H1 (cell line): ENCODE data around the gene FLRT2. TPM values are rescaled to one million over a fixed set of nuclear protein-coding genes. Genes with fewer than 3 reads are reported as not detected.

Source experiments
- CTCF ChIA-PET: fragments of 300-600 bp; sonication (Branson Sonifier 250); formaldehyde crosslinking; loops from one replicate; lab custom pipeline; 2021; ENCODE audit not compliant: partially characterized antibody; lab: Charles Lee
- POLR2A ChIA-PET: fragments of 300-600 bp; sonication (Branson Sonifier 250); formaldehyde crosslinking; loops from one replicate; lab custom pipeline; 2021; ENCODE audit warnings: inconsistent platforms; ENCODE audit not compliant: partially characterized antibody; lab: Charles Lee
- DNase-seq, 2 experiments: peaks; one replicate each; pipeline versions ENCODE4 v3.0.0 to v3.0.0-alpha.2; 2010 to 2022; ENCODE audit warnings: low spot score in 2 of 2, low read depth in 1 of 2, mixed read lengths in 1 of 2
- FAIRE-seq: peaks from 2 replicates; lab custom pipeline; 2011; peaks lifted over from hg19 to GRCh38; lab: Jason Lieb, UNC
- H2AFZ ChIP-seq: 2 replicates; pipeline ENCODE4 v1.8.1; 2012; ENCODE audit warnings: low read length, inconsistent platforms
- H2AK5ac ChIP-seq: 2 replicates; pipeline ENCODE4 v1.6.1; 2013; ENCODE audit warnings: low read depth, low read length
- H2BK120ac ChIP-seq: replicated peaks from 2 replicates; pipeline ENCODE3; 2013; ENCODE audit warnings: low read depth, low read length, inconsistent platforms
- H2BK12ac ChIP-seq: 2 replicates; pipeline ENCODE4 v1.6.1; 2013; ENCODE audit warnings: low read depth, low read length
- H2BK15ac ChIP-seq: 2 replicates; pipeline ENCODE4 v1.6.1; 2013; ENCODE audit warnings: low read length
- H2BK20ac ChIP-seq: 2 replicates; pipeline ENCODE4 v1.6.1; 2013; ENCODE audit warnings: low read length
- H2BK5ac ChIP-seq: 2 replicates; pipeline ENCODE4 v1.6.1; 2013; ENCODE audit warnings: low read depth, low read length
- H3K14ac ChIP-seq: 2 replicates; pipeline ENCODE4 v1.6.1; 2013; ENCODE audit warnings: inconsistent platforms; ENCODE audit not compliant: insufficient read length
- H3K18ac ChIP-seq: 2 replicates; pipeline ENCODE4 v1.6.1; 2013; ENCODE audit warnings: low read length; ENCODE audit errors: extremely low read depth
- H3K23ac ChIP-seq: 2 replicates; pipeline ENCODE4 v1.6.1; 2013; ENCODE audit warnings: inconsistent platforms; ENCODE audit not compliant: insufficient read length
- H3K23me2 ChIP-seq: 2 replicates; pipeline ENCODE4 v1.6.1; 2013; ENCODE audit warnings: low read depth, low read length
- H3K27ac ChIP-seq: 2 replicates; pipeline ENCODE4 v1.6.1; 2011; ENCODE audit warnings: low read depth, low read length, inconsistent platforms
- H3K27me3 ChIP-seq, 4 experiments: replicated peaks in 1 of 4; 1 replicate in 1 of 4; 2 replicates in 3 of 4; pipeline versions ENCODE4 v1.6.1 to v1.8.1; 2011 to 2013; ENCODE audit warnings: low read length in 3 of 4, mild to moderate bottlenecking in 3 of 4, inconsistent platforms in 2 of 4, mixed read lengths in 2 of 4, moderate library complexity in 1 of 4; ENCODE audit not compliant: control insufficient read depth in 3 of 4, insufficient read depth in 3 of 4; ENCODE audit errors: extremely low read depth in 1 of 4
- H3K36me3 ChIP-seq, 4 experiments: 2 replicates each; pipeline versions ENCODE4 v1.6.1 to v1.8.1; 2011 to 2013; ENCODE audit warnings: mild to moderate bottlenecking in 4 of 4, low read length in 3 of 4, moderate library complexity in 2 of 4, control low read depth in 1 of 4, inconsistent platforms in 1 of 4; ENCODE audit not compliant: insufficient read depth in 4 of 4, control insufficient read depth in 2 of 4
- H3K4ac ChIP-seq: replicated peaks from 2 replicates; pipeline ENCODE3; 2013; ENCODE audit warnings: low read length, low read depth, mixed read lengths, inconsistent platforms; ENCODE audit not compliant: insufficient read length
- H3K4me1 ChIP-seq, 4 experiments: replicated peaks in 1 of 4; 1 replicate in 1 of 4; 2 replicates in 3 of 4; pipeline versions ENCODE4 v1.6.1 to v1.8.1; 2011 to 2013; ENCODE audit warnings: low read length in 3 of 4, inconsistent platforms in 2 of 4, mixed read lengths in 1 of 4; ENCODE audit not compliant: insufficient read depth in 4 of 4, control insufficient read depth in 3 of 4
- H3K4me2 ChIP-seq, 2 experiments: 2 replicates each; pipeline versions ENCODE4 v1.6.1 to v1.8.1; 2011 to 2013; ENCODE audit warnings: low read depth in 2 of 2, low read length in 2 of 2, control low read depth in 1 of 2, inconsistent platforms in 1 of 2, mild to moderate bottlenecking in 1 of 2; ENCODE audit not compliant: insufficient read depth in 1 of 2
- H3K4me3 ChIP-seq, 4 experiments: fragments of 200-600, 300-600 bp in 1 of 4; sonication (generic), shearing (Covaris generic), sonication (Bioruptor Twin) in 1 of 4; 2 replicates each; pipeline versions ENCODE4 v1.5.1 to v1.8.1; 2011 to 2016; ENCODE audit warnings: low read length in 4 of 4, low read depth in 3 of 4, control low read depth in 2 of 4, inconsistent platforms in 2 of 4, mild to moderate bottlenecking in 2 of 4, mixed read lengths in 1 of 4, moderate library complexity in 1 of 4; ENCODE audit not compliant: insufficient read depth in 2 of 4; ENCODE audit errors: extremely low read depth in 1 of 4
- H3K56ac ChIP-seq: replicated peaks from 2 replicates; pipeline ENCODE3; 2013; ENCODE audit warnings: low read depth, mild to moderate bottlenecking, mixed read lengths, low read length, inconsistent platforms; ENCODE audit not compliant: insufficient read length
- H3K79me1 ChIP-seq: 2 replicates; pipeline ENCODE4 v1.6.1; 2013; ENCODE audit warnings: low read depth, low read length, control low read depth
- H3K79me2 ChIP-seq, 2 experiments: 2 replicates each; pipeline versions ENCODE4 v1.6.1 to v1.8.1; 2012 to 2013; ENCODE audit warnings: low read length in 2 of 2, mild to moderate bottlenecking in 2 of 2, inconsistent platforms in 1 of 2; ENCODE audit not compliant: insufficient read depth in 2 of 2, control insufficient read depth in 1 of 2
- H3K9ac ChIP-seq, 4 experiments: replicated peaks in 1 of 4; 1 replicate in 1 of 4; 2 replicates in 3 of 4; pipeline versions ENCODE4 v1.6.1 to v1.8.1; 2011 to 2013; ENCODE audit warnings: low read depth in 3 of 4, low read length in 3 of 4, control low read depth in 2 of 4, mild to moderate bottlenecking in 2 of 4, moderate library complexity in 2 of 4, inconsistent platforms in 1 of 4; ENCODE audit errors: extremely low read depth in 1 of 4
- H3K9me3 ChIP-seq, 2 experiments: 2 replicates each; pipeline versions ENCODE4 v1.6.1 to v1.8.1; 2012 to 2013; ENCODE audit warnings: mild to moderate bottlenecking in 2 of 2, moderate library complexity in 2 of 2, control low read depth in 1 of 2, inconsistent platforms in 1 of 2, low read depth in 1 of 2, low read length in 1 of 2, mixed read lengths in 1 of 2; ENCODE audit not compliant: insufficient read depth in 2 of 2
- H4K20me1 ChIP-seq, 2 experiments: replicated peaks in 1 of 2; 2 replicates each; pipeline versions ENCODE3 to v1.8.1; 2011 to 2013; ENCODE audit warnings: inconsistent platforms in 2 of 2, low read length in 2 of 2, mild to moderate bottlenecking in 1 of 2; ENCODE audit not compliant: insufficient read depth in 2 of 2, control insufficient read depth in 1 of 2
- H4K5ac ChIP-seq: 2 replicates; pipeline ENCODE4 v1.6.1; 2013; ENCODE audit warnings: low read length, low read depth, mixed read lengths, inconsistent platforms; ENCODE audit not compliant: insufficient read length
- H4K8ac ChIP-seq: 2 replicates; pipeline ENCODE4 v1.8.0; 2013; ENCODE audit warnings: mild to moderate bottlenecking, moderate library complexity, low read length, inconsistent platforms; ENCODE audit not compliant: insufficient read depth; ENCODE audit errors: extremely low read depth
- H4K91ac ChIP-seq: replicated peaks from 2 replicates; pipeline ENCODE3; 2013; ENCODE audit warnings: low read length, mixed read lengths, inconsistent platforms; ENCODE audit not compliant: insufficient read length
- ATF2 ChIP-seq: IDR thresholded peaks from 2 replicates; pipeline ENCODE4 v1.6.1; 2012; ENCODE audit warnings: low read length, inconsistent platforms
- CEBPB ChIP-seq: IDR thresholded peaks from 2 replicates; pipeline ENCODE4 v1.6.1; 2012; ENCODE audit warnings: low read depth, low read length
- EZH2 ChIP-seq: fragments of 200-600 bp; sonication (generic); IDR thresholded peaks from 2 replicates; pipeline ENCODE4 v1.7.1; 2012; ENCODE audit warnings: low read depth, mild to moderate bottlenecking, moderate library complexity, low read length, inconsistent platforms; ENCODE audit not compliant: severe bottlenecking
- KDM4A ChIP-seq: IDR thresholded peaks from one replicate; pipeline ENCODE4 v1.7.1; 2012; ENCODE audit warnings: low read depth, mild to moderate bottlenecking, moderate library complexity, low read length, inconsistent platforms; ENCODE audit not compliant: severe bottlenecking
- MAX ChIP-seq: IDR thresholded peaks from 2 replicates; pipeline ENCODE4 v1.6.1; 2012; ENCODE audit warnings: inconsistent platforms
- POLR2A ChIP-seq, 2 experiments: IDR thresholded peaks; 1 replicate in 1 of 2; 2 replicates in 1 of 2; pipeline ENCODE4 v1.6.1; 2011; ENCODE audit warnings: low read depth in 2 of 2, low read length in 2 of 2, mild to moderate bottlenecking in 2 of 2; ENCODE audit errors: control extremely low read depth in 1 of 2
- RXRA ChIP-seq: IDR thresholded peaks from 2 replicates; pipeline ENCODE4 v1.6.1; 2011; ENCODE audit warnings: low read depth, mild to moderate bottlenecking, low read length, moderate library complexity; ENCODE audit not compliant: insufficient read depth
- SUZ12 ChIP-seq: fragments of 200-600 bp; sonication (generic); IDR thresholded peaks from 2 replicates; pipeline ENCODE4 v1.6.1; 2012; ENCODE audit warnings: mild to moderate bottlenecking, inconsistent platforms, low read length, moderate library complexity, mixed read lengths
- TBP ChIP-seq: IDR thresholded peaks from 2 replicates; pipeline ENCODE4 v1.6.1; 2011; ENCODE audit warnings: low read depth, low read length, improper control_type of control experiment
- WGBS, 2 experiments: shearing (Covaris generic) in 1 of 2; methylation state at CpG; one replicate each; pipeline versions ENCODE4 v1.1.6 to v1.1.7; 2013 to 2015; ENCODE audit warnings: low lambda C conversion rate in 2 of 2, mixed read lengths in 2 of 2, inconsistent platforms in 1 of 2, low coverage in 1 of 2, missing lambda C conversion rate in 1 of 2; ENCODE audit not compliant: insufficient replicate concordance in 2 of 2, insufficient coverage in 1 of 2, insufficient read length in 1 of 2; ENCODE audit errors: extremely low coverage in 1 of 2, missing lambda C conversion rate in 1 of 2; 5-methylcytosine and 5-hydroxymethylcytosine counted together
- polyA plus RNA-seq, 7 experiments: library from polyadenylated mRNA; depleted of rRNA in 3 of 7; stranded (reverse) in 5 of 7; unstranded in 2 of 7; fragments of >200 nt in 5 of 7; fragments of 200-250 nt in 2 of 7; gene quantifications; 1 replicate in 5 of 7; 2 replicates in 1 of 7; 4 replicates in 1 of 7; pipeline versions ENCODE4 v1.2.1 to v1.2.3, GENCODE V29; 2011 to 2013; ENCODE audit warnings: missing spikeins in 2 of 7, mixed read lengths in 2 of 7
- total RNA-seq: library from RNA; stranded (reverse); fragmentation: NEBNext Ultra II Directional; extraction: Animal tissue kit (Norgen Biotek cat#: 25700); gene quantifications from 2 replicates; pipeline ENCODE4 v1.2.1, GENCODE V29; 2021
- TF ChIP-seq, protein P1 (sequence below): IDR thresholded peaks from 2 replicates; pipeline ENCODE4 v1.6.1; 2012; ENCODE audit warnings: inconsistent platforms

The FLRT2 gene
- total and polyA plus RNA-seq, 2 of the 8 experiments (the other 6 are each of a cell fraction or from before 2014, with no cell fraction given): 2.4 to 6.9 TPM

DNA sequence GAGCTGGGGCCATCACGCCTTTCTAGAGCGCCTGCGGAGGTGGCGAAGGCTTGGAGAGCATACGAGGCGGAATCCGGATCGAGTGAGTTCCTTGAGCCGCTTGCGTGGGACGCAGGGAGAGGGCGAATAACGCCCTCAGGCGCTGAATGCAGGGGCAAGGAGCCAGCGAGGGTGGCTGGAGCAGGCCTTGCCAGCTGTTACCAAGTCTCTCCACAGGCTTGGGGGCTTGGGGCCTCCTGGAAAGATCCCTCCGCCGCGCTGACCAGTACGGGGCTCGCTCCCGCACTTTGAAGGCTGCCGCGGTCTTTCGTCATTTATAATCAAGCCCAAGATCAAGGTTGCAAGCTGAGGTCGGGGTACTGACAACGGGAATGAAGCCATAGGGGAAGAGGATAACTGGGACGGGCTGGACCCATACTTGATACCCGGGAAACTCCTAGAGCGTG is 1.2 kb downstream of the FLRT2 start:
- peaks cover 27 to 66% (median 54%) of the 10 kb centered on the region in 4 experiments for H3K27me3 ChIP-seq
- H3K56ac ChIP-seq: no peak overlapping the region
- no peak overlapping the region for H2AK5ac ChIP-seq
- ChIA-PET CTCF (interaction anchor here (0.9 to 2.1 kb wide), 2 partner anchors 81 to 87 kb away, joined by 3 to 9 read pairs; no protein-coding TSS in a partner anchor), POLR2A (interaction anchor here (0.9 kb wide), 1 partner anchor 47 kb away, joined by 3 read pairs; no protein-coding TSS in a partner anchor)
- no peak overlapping the region for H3K4ac ChIP-seq
- peak overlapping the region; percentile 94 to 99 for H3K4me2 ChIP-seq
- H3K9ac ChIP-seq: no peak overlapping the region
- no peaks in the 10 kb centered on the region for H3K79me2 ChIP-seq
- 0% methylated on average over 24 of the region's 29 CpGs; no CpG with 5 or more reads in 1 of the 2 experiments for WGBS, 2 experiments
- H3K79me1 ChIP-seq: no peaks in the 10 kb centered on the region
- H3K23me2 ChIP-seq: peaks cover 46% of the 10 kb centered on the region
- no peak overlapping the region for H3K14ac ChIP-seq
- H3K4me1 ChIP-seq: peaks cover 6 to 34% (median 15%) of the 10 kb centered on the region in 4 experiments
- no peak overlapping the region for H4K91ac ChIP-seq
- DNase-seq (peak in 1 of 2 experiments; percentile 80), FAIRE-seq (no peak)
- peaks cover 2 to 3% of the 10 kb centered on the region in 2 experiments for H4K20me1 ChIP-seq
- H2AFZ ChIP-seq: no peak overlapping the region; the same call in 1 of the 2 replicates
- no peak overlapping the region for H3K27ac ChIP-seq
- no peak overlapping the region; the same call in 1 of the 2 replicates for H4K8ac ChIP-seq
- no peak overlapping the region; the same call in 1 of the 2 replicates for H2BK12ac ChIP-seq
- H3K36me3 ChIP-seq: no peaks in the 10 kb centered on the region
- H3K9me3 ChIP-seq: no peaks in the 10 kb centered on the region
- H2BK5ac ChIP-seq: peak overlapping the region; percentile 72; the same call in 1 of the 2 replicates
- peak overlapping the region; percentile 22; the same call in 1 of the 2 replicates for H3K18ac ChIP-seq
- no peak overlapping the region for H2BK120ac ChIP-seq
- no peak overlapping the region for H3K23ac ChIP-seq
- no peak overlapping the region for H2BK20ac ChIP-seq
- H2BK15ac ChIP-seq: peak overlapping the region; percentile 34; the same call in 1 of the 2 replicates
- no peak overlapping the region for H4K5ac ChIP-seq
- peak overlapping the region; percentile 62 to 76 (median 68) for H3K4me3 ChIP-seq
- TF ChIP-seq SUZ12 (peak; percentile 44), ATF2 (no peak), TBP (no peak), KDM4A (peak; percentile 94), CEBPB (0 out of 2 replicates have a peak, but pooled peaks have one; percentile 2), POLR2A (IDR thresholded peaks at IDR 0.05; ENCODE audit: control extremely low read depth in 1 of 2, low read depth in 2 of 2, low read length in 2 of 2) (no peak), RXRA (no peak), MAX (0 out of 2 replicates have a peak, but pooled peaks have one; percentile 31), EZH2 (peak; percentile 14)
- TF ChIP-seq, protein P1, sequence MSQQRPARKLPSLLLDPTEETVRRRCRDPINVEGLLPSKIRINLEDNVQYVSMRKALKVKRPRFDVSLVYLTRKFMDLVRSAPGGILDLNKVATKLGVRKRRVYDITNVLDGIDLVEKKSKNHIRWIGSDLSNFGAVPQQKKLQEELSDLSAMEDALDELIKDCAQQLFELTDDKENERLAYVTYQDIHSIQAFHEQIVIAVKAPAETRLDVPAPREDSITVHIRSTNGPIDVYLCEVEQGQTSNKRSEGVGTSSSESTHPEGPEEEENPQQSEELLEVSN: peak; percentile 54; the same call in 1 of the 2 replicates
